Vagina (tissue), 2 donors: ENCODE results near the gene RND1.

ENCODE experiments used
- CTCF ChIP-seq, 3 experiments: fragments of 450-650 bp in 2 of 3; fragments of 200-600 bp in 1 of 3; sonication (generic) in 1 of 3; IDR thresholded peaks; one replicate each; pipeline ENCODE4 v1.5.1; 2017 to 2019; ENCODE audit warnings: antibody characterized with exemption in 3 of 3, mild to moderate bottlenecking in 2 of 3, moderate library complexity in 2 of 3
- POLR2A ChIP-seq, 2 donors: fragments of 450-650 bp; IDR thresholded peaks; one replicate each; pipeline ENCODE4 v1.6.1; 2017; ENCODE audit warnings: antibody characterized with exemption in 2 of 2, mild to moderate bottlenecking in 2 of 2, moderate library complexity in 2 of 2
- POLR2AphosphoS5 ChIP-seq, 2 donors: sonication (generic); formaldehyde crosslinking; IDR thresholded peaks; one replicate each; pipeline ENCODE4 v1.9.0; 2017; ENCODE audit warnings: antibody characterized with exemption in 2 of 2, mild to moderate bottlenecking in 2 of 2, low read depth in 1 of 2; ENCODE audit not compliant: insufficient read depth in 1 of 2

- TF ChIP-seq CTCF (IDR thresholded peaks at IDR 0.05) (no peak), POLR2AphosphoS5 (IDR thresholded peaks at IDR 0.05; ENCODE audit: insufficient read depth in 1 of 2, low read depth in 1 of 2) (no peak), POLR2A (IDR thresholded peaks at IDR 0.05) (no peak)
Measured at GRCh38 chr12:48828841-48829575, 36.7 kb downstream of the RND1 start.
